ENCODE results near the gene BSDC1. TPM values are rescaled to one million over a fixed set of nuclear protein-coding genes. Genes with fewer than 3 reads are reported as not detected.
A peak's percentile ranks its signal among the peaks of the same experiment; 100 is the strongest.

Gene BSDC1
- total and polyA plus RNA-seq, 8 donors = 35.9 to 56.9 (median 43.4) TPM

DNA sequence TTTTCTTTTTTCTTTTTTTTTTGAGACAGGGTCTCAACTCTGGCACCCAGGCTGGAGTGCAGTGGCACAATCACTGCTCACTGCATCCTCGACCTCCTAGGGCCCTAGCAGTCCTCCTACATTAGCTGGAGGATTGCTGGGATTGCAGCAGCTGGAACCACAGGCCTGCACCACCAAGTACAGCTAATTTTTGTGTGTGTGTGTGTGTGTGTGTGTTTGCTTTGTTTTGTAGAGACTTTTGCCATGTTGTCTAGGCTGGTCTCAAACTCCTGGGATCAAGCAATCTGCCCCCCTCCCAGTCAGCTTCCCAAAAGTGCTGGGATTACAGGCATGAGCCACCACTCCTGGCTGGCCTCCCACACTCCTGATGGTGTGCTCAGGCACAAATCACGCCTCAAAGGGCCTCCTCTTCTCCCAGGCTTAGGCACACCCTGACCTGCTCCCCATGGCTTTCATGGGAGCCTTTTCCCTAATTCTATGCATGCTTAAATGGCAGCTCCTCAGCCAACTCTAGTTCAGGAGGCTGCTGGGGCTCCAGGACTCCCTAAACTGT lies 41.3 kb downstream of the BSDC1 start:
- H3K27ac ChIP-seq = no peak overlapping the region
- H3K9me3 ChIP-seq = no peaks in the 10 kb centered on the region
- no peaks in the 10 kb centered on the region for H3K36me3 ChIP-seq
- intact Hi-C loops (cut with DNase I) = no loop called here
- TF ChIP-seq CTCF (IDR thresholded peaks at IDR 0.05) = no peak
- peak overlapping the region in 2 of 4 donors; percentile 72 to 79 for H3K4me3 ChIP-seq
- WGBS, 2 donors = 47 to 53% methylated on average over 2 of the region's 2 CpGs
- H3K4me1 ChIP-seq = peaks cover 0 to 17% (median 14%) of the 10 kb centered on the region in 3 donors
- H3K27me3 ChIP-seq = no peaks in the 10 kb centered on the region
- no peak for ATAC-seq
- no peak for FAIRE-seq
- DNase-seq = peak in 1 of 6 donors; percentile 20

- peaks cover 0 to 17% (median 14%) of the 10 kb centered on the region in 3 donors for H3K4me1 ChIP-seq
- DNase-seq (no peak), ATAC-seq (no peak), FAIRE-seq (no peak)
- no peaks in the 10 kb centered on the region for H3K27me3 ChIP-seq
- no peaks in the 10 kb centered on the region for H3K36me3 ChIP-seq
- intact Hi-C loops (cut with DNase I) = no loop called here
- no peaks in the 10 kb centered on the region for H3K9me3 ChIP-seq
- H3K4me3 ChIP-seq = peak overlapping the region; percentile 63 to 79 (median 74)
- WGBS, 2 donors = 23 to 24% methylated on average over 8 of the region's 8 CpGs
- H3K27ac ChIP-seq = peak overlapping the region; percentile 88 to 95 (median 94)
- TF ChIP-seq CTCF (IDR thresholded peaks at IDR 0.05) = no peak
These were observed 41.9 kb downstream of the BSDC1 start for GRCh38 chr1:32352239-32352745.

- H3K9me3 ChIP-seq = no peaks in the 10 kb centered on the region
- peak overlapping the region; percentile 63 to 79 (median 74) for H3K4me3 ChIP-seq
- H3K27ac ChIP-seq = peak overlapping the region; percentile 88 to 95 (median 94)
- intact Hi-C loops (cut with DNase I) = no loop called here
- TF ChIP-seq CTCF (IDR thresholded peaks at IDR 0.05) = no peak
- WGBS, 2 donors = 0 to 1% methylated on average over 65 to 75 of the region's 75 CpGs
- H3K36me3 ChIP-seq = no peaks in the 10 kb centered on the region
- ATAC-seq (peak; percentile 93 to 94 (median 94)), DNase-seq (peak; percentile 95 to 99 (median 96)), FAIRE-seq (no peak)
- H3K4me1 ChIP-seq = peaks cover 0 to 17% (median 14%) of the 10 kb centered on the region in 3 donors
- no peaks in the 10 kb centered on the region for H3K27me3 ChIP-seq
These were observed 42.6 kb downstream of the BSDC1 start for GRCh38 chr1:32351399-32352238.

DNA sequence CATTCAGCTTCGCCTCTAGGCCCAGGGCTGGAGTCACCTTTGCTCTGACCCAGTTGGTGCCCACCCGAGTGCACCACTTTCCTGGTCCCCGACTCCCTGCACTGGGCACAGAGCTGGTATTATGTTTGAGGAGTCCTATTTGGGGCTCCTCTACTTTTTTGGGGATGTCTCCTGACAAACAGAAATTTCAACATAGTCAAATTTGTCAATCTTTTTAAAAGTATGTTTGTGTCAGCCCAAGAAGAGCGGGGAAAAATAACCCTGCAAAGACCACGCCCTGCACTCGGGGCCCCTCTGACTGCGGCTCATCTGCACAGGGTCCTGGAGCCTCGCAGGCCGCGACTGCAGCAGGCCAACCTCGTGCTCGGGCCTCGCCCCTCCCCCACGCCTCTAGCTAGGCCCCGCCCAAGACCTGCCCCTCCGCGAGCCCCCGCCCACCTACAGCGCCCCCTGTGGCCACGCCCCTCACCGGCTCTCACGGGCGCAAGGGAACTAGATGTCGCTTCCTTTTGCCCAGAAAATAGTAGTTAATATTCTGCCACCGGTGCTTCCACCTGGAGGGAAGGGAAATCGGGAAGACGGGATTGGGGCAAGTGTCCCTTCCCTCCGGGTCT lies 43.3 kb downstream of the BSDC1 start:
- Histone ChIP-seq H3K9me3 (no peaks in the 10 kb centered on the region), H3K27me3 (no peaks in the 10 kb centered on the region), H3K36me3 (no peaks in the 10 kb centered on the region), H3K4me1 (peaks cover 0 to 17% (median 14%) of the 10 kb centered on the region in 3 donors), H3K4me3 (peak overlapping the region; percentile 63 to 79 (median 74)), H3K27ac (peak overlapping the region; percentile 88 to 95 (median 94))
- ATAC-seq (peak; percentile 68 to 78 (median 74)), FAIRE-seq (no peak), DNase-seq (peak in 4 of 6 donors; percentile 37 to 92 (median 90))
- intact Hi-C loops (cut with DNase I) = no loop called here
- TF ChIP-seq CTCF (IDR thresholded peaks at IDR 0.05) = peak; percentile 20 to 44 (median 38)
- 22 to 23% methylated on average over 27 to 28 of the region's 28 CpGs for WGBS, 2 donors

Data from pancreas (tissue), 10 donors.